ENCODE measurements around the gene ARL3. TPM values are rescaled to one million over a fixed set of nuclear protein-coding genes. Genes with fewer than 3 reads are reported as not detected.
A peak's percentile ranks its signal among the peaks of the same experiment; 100 is the strongest.

ARL3 gene
- total and polyA plus RNA-seq, 4 experiments from 2014 or later, result 3.7 to 7.3 (median 4.9) TPM

- intact Hi-C loops (cut with micrococcal nuclease), result loop anchor here (10.0 kb wide), 1 partner anchor 649 kb away; the partner anchor contains the start of gene TAF5
- POLR2A ChIA-PET (ENCODE audit: partially characterized antibody), result interaction anchor here (4.7 to 6.6 kb wide), 3 partner anchors 27 to 70 kb away, joined by 48 to 144 read pairs (median 50); partner anchors contain the start of genes TRIM8 and WBP1L
- peaks cover 30 to 68% (median 42%) of the 10 kb centered on the region in 4 donors for H3K4me1 Mint-ChIP-seq
- Histone ChIP-seq H3K9me3 (ENCODE audit: control insufficient read depth in 1 of 2, low read length in 2 of 2) (no peaks in the 10 kb centered on the region), H3K27ac (ENCODE audit: low read depth, low read length) (no peak overlapping the region), H3K36me3 (ENCODE audit: insufficient read depth, low read length) (no peaks in the 10 kb centered on the region), H3K27me3 (ENCODE audit: insufficient read depth, low read length) (no peaks in the 10 kb centered on the region), H3K4me3 (ENCODE audit: low read length in 2 of 2) (no peak overlapping the region), H3K4me1 (ENCODE audit: insufficient read depth, low read length) (peaks cover 27% of the 10 kb centered on the region)
- H3K4me3 Mint-ChIP-seq, result peak overlapping the region; percentile 40 to 92 (median 62)
- DNase-seq, result no peak
- peaks cover 14 to 22% of the 10 kb centered on the region in 2 donors for H3K36me3 Mint-ChIP-seq
- H3K27ac Mint-ChIP-seq, result peak overlapping the region in 4 of 7 donors; percentile 24 to 96 (median 66)
- CTCF ChIA-PET (ENCODE audit: partially characterized antibody), result interaction anchor here (1.0 to 3.6 kb wide), 3 partner anchors 36 to 46 kb away, joined by 5 to 22 read pairs (median 9); no protein-coding TSS in a partner anchor
- no peaks in the 10 kb centered on the region for H3K27me3 Mint-ChIP-seq
- H3K9me3 Mint-ChIP-seq, result no peaks in the 10 kb centered on the region
Measured at GRCh38 chr10:102715880-102716279, 1.7 kb upstream of the ARL3 start.

- peak within 1 kb of the TSS; percentile 90 to 98 (median 96) for H3K4me3 Mint-ChIP-seq
- peaks cover 11 to 20% of the 10 kb centered on the region in 2 donors for H3K36me3 Mint-ChIP-seq
- peaks cover 33% of the 10 kb centered on the region for H3K4me1 ChIP-seq (ENCODE audit: insufficient read depth, low read length)
- peak; percentile 46 to 70 (median 53) for DNase-seq
- CTCF ChIA-PET (ENCODE audit: partially characterized antibody), result interaction anchor here (0.8 to 3.6 kb wide), 10 partner anchors 9 to 210 kb away, joined by 3 to 22 read pairs (median 5); partner anchors contain the start of genes SUFU and TRIM8
- no peaks in the 10 kb centered on the region for H3K36me3 ChIP-seq (ENCODE audit: insufficient read depth, low read length)
- H3K27ac Mint-ChIP-seq, result peak within 1 kb of the TSS; percentile 90 to 98 (median 96)
- H3K9me3 ChIP-seq (ENCODE audit: control insufficient read depth in 1 of 2, low read length in 2 of 2), result no peaks in the 10 kb centered on the region
- peak within 1 kb of the TSS; percentile 94 for H3K27ac ChIP-seq (ENCODE audit: low read depth, low read length)
- H3K9me3 Mint-ChIP-seq, result no peaks in the 10 kb centered on the region
- POLR2A ChIA-PET (ENCODE audit: partially characterized antibody), result interaction anchor here (0.6 to 6.6 kb wide), 15 partner anchors 24 to 265 kb away, joined by 3 to 144 read pairs (median 8); partner anchors contain the start of genes SUFU, TRIM8 and WBP1L
- peaks cover 38 to 72% (median 45%) of the 10 kb centered on the region in 4 donors for H3K4me1 Mint-ChIP-seq
- no peaks in the 10 kb centered on the region for H3K27me3 ChIP-seq (ENCODE audit: insufficient read depth, low read length)
- intact Hi-C loops (cut with micrococcal nuclease), result loop anchor here (1.0 to 10.0 kb wide), 7 partner anchors 28 to 650 kb away; partner anchors contain the start of genes ACTR1A, NOLC1, TAF5 and WBP1L
- peak within 1 kb of the TSS; percentile 81 to 89 for H3K4me3 ChIP-seq (ENCODE audit: low read length in 2 of 2)
- no peaks in the 10 kb centered on the region for H3K27me3 Mint-ChIP-seq
Measured at GRCh38 chr10:102714621-102715455, 641 bp upstream of the ARL3 start, which contains the start of gene SFXN2. TSS of gene SFXN2 (plus strand) at chr10:102714636. CDS start at chr10:102726637, 12,001 bp downstream.

GRCh38 chr10:102713539-102713813 is 721 bp downstream of the ARL3 start:
- Histone ChIP-seq H3K27ac (ENCODE audit: low read depth, low read length) (peak overlapping the region; percentile 94), H3K36me3 (ENCODE audit: insufficient read depth, low read length) (no peaks in the 10 kb centered on the region), H3K27me3 (ENCODE audit: insufficient read depth, low read length) (no peaks in the 10 kb centered on the region), H3K4me3 (ENCODE audit: low read length in 2 of 2) (peak overlapping the region; percentile 74 to 89), H3K4me1 (ENCODE audit: insufficient read depth, low read length) (peaks cover 33% of the 10 kb centered on the region), H3K9me3 (ENCODE audit: control insufficient read depth in 1 of 2, low read length in 2 of 2) (no peaks in the 10 kb centered on the region)
- Mint-ChIP-seq H3K4me1 (peaks cover 34 to 67% (median 41%) of the 10 kb centered on the region in 4 donors), H3K9me3 (no peaks in the 10 kb centered on the region), H3K36me3 (peaks cover 6 to 16% of the 10 kb centered on the region in 2 donors), H3K27me3 (no peaks in the 10 kb centered on the region), H3K27ac (peak overlapping the region; percentile 86 to 98 (median 96)), H3K4me3 (peak overlapping the region; percentile 90 to 98 (median 96))
- CTCF ChIA-PET (ENCODE audit: partially characterized antibody), result interaction anchor here (0.8 to 3.6 kb wide), 10 partner anchors 11 to 581 kb away, joined by 3 to 22 read pairs (median 6); partner anchors contain the start of genes ACTR1A, PPRC1, SUFU and TRIM8
- POLR2A ChIA-PET (ENCODE audit: partially characterized antibody), result interaction anchor here (0.6 to 6.6 kb wide), 17 partner anchors 29 to 658 kb away, joined by 3 to 144 read pairs (median 8); partner anchors contain the start of genes NFKB2, SUFU, TRIM8 and WBP1L
- intact Hi-C loops (cut with micrococcal nuclease), result loop anchor here (5.0 to 10.0 kb wide), 2 partner anchors 561 to 651 kb away; partner anchors contain the start of genes NOLC1 and TAF5
- no peak for DNase-seq

- CTCF ChIA-PET (ENCODE audit: partially characterized antibody), result interaction anchor here (0.8 to 3.6 kb wide), 12 partner anchors 14 to 581 kb away, joined by 3 to 22 read pairs (median 4); partner anchors contain the start of genes ACTR1A, PPRC1, SUFU and TRIM8
- H3K4me3 Mint-ChIP-seq, result peak overlapping the region; percentile 90 to 98 (median 96)
- H3K27me3 Mint-ChIP-seq, result no peaks in the 10 kb centered on the region
- Histone ChIP-seq H3K9me3 (ENCODE audit: control insufficient read depth in 1 of 2, low read length in 2 of 2) (no peaks in the 10 kb centered on the region), H3K27me3 (ENCODE audit: insufficient read depth, low read length) (no peaks in the 10 kb centered on the region), H3K27ac (ENCODE audit: low read depth, low read length) (peak overlapping the region; percentile 94), H3K36me3 (ENCODE audit: insufficient read depth, low read length) (no peaks in the 10 kb centered on the region), H3K4me3 (ENCODE audit: low read length in 2 of 2) (peak overlapping the region; percentile 74 to 89), H3K4me1 (ENCODE audit: insufficient read depth, low read length) (peaks cover 33% of the 10 kb centered on the region)
- DNase-seq, result no peak
- peaks cover 6 to 14% of the 10 kb centered on the region in 2 donors for H3K36me3 Mint-ChIP-seq
- intact Hi-C loops (cut with micrococcal nuclease), result loop anchor here (5.0 to 10.0 kb wide), 2 partner anchors 561 to 652 kb away; partner anchors contain the start of genes NOLC1 and TAF5
- peak overlapping the region; percentile 86 to 98 (median 96) for H3K27ac Mint-ChIP-seq
- POLR2A ChIA-PET (ENCODE audit: partially characterized antibody), result interaction anchor here (0.6 to 6.6 kb wide), 16 partner anchors 29 to 658 kb away, joined by 3 to 144 read pairs (median 8); partner anchors contain the start of genes NFKB2, SUFU, TRIM8 and WBP1L
- H3K9me3 Mint-ChIP-seq, result no peaks in the 10 kb centered on the region
- peaks cover 32 to 65% (median 38%) of the 10 kb centered on the region in 4 donors for H3K4me1 Mint-ChIP-seq
Measured at GRCh38 chr10:102712843-102713538, 1.2 kb downstream of the ARL3 start.

GRCh38 chr10:102712089-102712488 is 2.1 kb downstream of the ARL3 start:
- no peak for DNase-seq
- no peaks in the 10 kb centered on the region for H3K36me3 ChIP-seq (ENCODE audit: insufficient read depth, low read length)
- H3K27ac Mint-ChIP-seq, result peak overlapping the region in 6 of 7 donors; percentile 83 to 98 (median 91)
- CTCF ChIA-PET (ENCODE audit: partially characterized antibody), result interaction anchor here (0.8 to 2.3 kb wide), 5 partner anchors 29 to 70 kb away, joined by 3 to 7 read pairs (median 4); partner anchors contain the start of gene TRIM8
- no peaks in the 10 kb centered on the region for H3K9me3 Mint-ChIP-seq
- H3K27me3 ChIP-seq (ENCODE audit: insufficient read depth, low read length), result no peaks in the 10 kb centered on the region
- peaks cover 24 to 57% (median 36%) of the 10 kb centered on the region in 4 donors for H3K4me1 Mint-ChIP-seq
- no peaks in the 10 kb centered on the region for H3K27me3 Mint-ChIP-seq
- no peak overlapping the region for H3K4me3 ChIP-seq (ENCODE audit: low read length in 2 of 2)
- H3K4me1 ChIP-seq (ENCODE audit: insufficient read depth, low read length), result peaks cover 33% of the 10 kb centered on the region
- intact Hi-C loops (cut with micrococcal nuclease), result loop anchor here (5.0 to 10.0 kb wide), 2 partner anchors 560 to 653 kb away; partner anchors contain the start of genes NOLC1 and TAF5
- H3K27ac ChIP-seq (ENCODE audit: low read depth, low read length), result no peak overlapping the region
- H3K4me3 Mint-ChIP-seq, result peak overlapping the region in 5 of 8 donors; percentile 56 to 96 (median 71)
- no peaks in the 10 kb centered on the region for H3K9me3 ChIP-seq (ENCODE audit: control insufficient read depth in 1 of 2, low read length in 2 of 2)
- POLR2A ChIA-PET (ENCODE audit: partially characterized antibody), result interaction anchor here (1.5 to 6.6 kb wide), 5 partner anchors 30 to 70 kb away, joined by 5 to 144 read pairs (median 48); partner anchors contain the start of genes TRIM8 and WBP1L
- peaks cover 0 to 9% of the 10 kb centered on the region in 2 donors for H3K36me3 Mint-ChIP-seq

GRCh38 chr10:102710609-102711008 is 3.6 kb downstream of the ARL3 start:
- Mint-ChIP-seq H3K27ac (peak overlapping the region; percentile 17 to 91 (median 80)), H3K36me3 (peaks cover 0 to 3% of the 10 kb centered on the region in 2 donors), H3K9me3 (no peaks in the 10 kb centered on the region), H3K4me3 (peak overlapping the region in 6 of 8 donors; percentile 1 to 70 (median 46)), H3K4me1 (peaks cover 21 to 45% (median 30%) of the 10 kb centered on the region in 4 donors), H3K27me3 (no peaks in the 10 kb centered on the region)
- H3K4me1 ChIP-seq (ENCODE audit: insufficient read depth, low read length), result peaks cover 26% of the 10 kb centered on the region
- intact Hi-C loops (cut with micrococcal nuclease), result loop anchor here (5.0 to 10.0 kb wide), 2 partner anchors 558 to 654 kb away; partner anchors contain the start of genes NOLC1 and TAF5
- no peak overlapping the region for H3K27ac ChIP-seq (ENCODE audit: low read depth, low read length)
- DNase-seq, result peak in 2 of 5 donors; percentile 9 to 11
- H3K9me3 ChIP-seq (ENCODE audit: control insufficient read depth in 1 of 2, low read length in 2 of 2), result no peaks in the 10 kb centered on the region
- CTCF ChIA-PET (ENCODE audit: partially characterized antibody), result interaction anchor here (2.0 kb wide), 1 partner anchor 33 kb away, joined by 4 read pairs; no protein-coding TSS in a partner anchor
- H3K27me3 ChIP-seq (ENCODE audit: insufficient read depth, low read length), result no peaks in the 10 kb centered on the region
- POLR2A ChIA-PET (ENCODE audit: partially characterized antibody), result interaction anchor here (0.9 to 6.6 kb wide), 4 partner anchors 32 to 69 kb away, joined by 3 to 144 read pairs (median 28); partner anchors contain the start of genes TRIM8 and WBP1L
- H3K36me3 ChIP-seq (ENCODE audit: insufficient read depth, low read length), result no peaks in the 10 kb centered on the region
- no peak overlapping the region for H3K4me3 ChIP-seq (ENCODE audit: low read length in 2 of 2)

Measured in CD4-positive, alpha-beta memory T cell (primary cell).